GM19397 (cell line): ENCODE data around the gene TRIM56.
"Not testable (repeated sequence)": the region's sequence is repeated elsewhere in the genome, so short reads cannot be mapped to it uniquely, and the experiment has no call there.

Source experiments
- ATAC-seq: cut with Tn5 transposase; IDR thresholded peaks from one replicate; pipeline ENCODE4 v1.9.1; 2021; ENCODE audit warnings: mild to moderate bottlenecking, moderate library complexity; ENCODE audit not compliant: unreplicated experiment

The TRIM56 gene

GRCh38 chr7:101132626-101133600 lies 47.6 kb downstream of the TRIM56 start:
- not testable (repeated sequence) for ATAC-seq

- ATAC-seq, result no peak
Measured at GRCh38 chr7:101133621-101134398, 48.5 kb downstream of the TRIM56 start.

- no peak for ATAC-seq
Measured at GRCh38 chr7:101134399-101134980, 49.2 kb downstream of the TRIM56 start.

DNA sequence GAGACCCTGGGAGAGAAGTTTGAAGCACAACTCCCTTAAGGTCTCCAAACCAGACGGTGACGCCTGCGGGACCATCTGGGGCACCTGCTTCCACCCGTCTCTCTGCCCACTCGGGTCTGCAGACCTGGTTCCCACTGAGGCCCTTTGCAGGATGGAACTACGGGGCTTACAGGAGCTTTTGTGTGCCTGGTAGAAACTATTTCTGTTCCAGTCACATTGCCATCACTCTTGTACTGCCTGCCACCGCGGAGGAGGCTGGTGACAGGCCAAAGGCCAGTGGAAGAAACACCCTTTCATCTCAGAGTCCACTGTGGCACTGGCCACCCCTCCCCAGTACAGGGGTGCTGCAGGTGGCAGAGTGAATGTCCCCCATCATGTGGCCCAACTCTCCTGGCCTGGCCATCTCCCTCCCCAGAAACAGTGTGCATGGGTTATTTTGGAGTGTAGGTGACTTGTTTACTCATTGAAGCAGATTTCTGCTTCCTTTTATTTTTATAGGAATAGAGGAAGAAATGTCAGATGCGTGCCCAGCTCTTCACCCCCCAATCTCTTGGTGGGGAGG lies 52.5 kb downstream of the TRIM56 start:
- ATAC-seq, result no peak

- no peak for ATAC-seq
Measured at GRCh38 chr7:101138213-101138870, 53.1 kb downstream of the TRIM56 start.

DNA sequence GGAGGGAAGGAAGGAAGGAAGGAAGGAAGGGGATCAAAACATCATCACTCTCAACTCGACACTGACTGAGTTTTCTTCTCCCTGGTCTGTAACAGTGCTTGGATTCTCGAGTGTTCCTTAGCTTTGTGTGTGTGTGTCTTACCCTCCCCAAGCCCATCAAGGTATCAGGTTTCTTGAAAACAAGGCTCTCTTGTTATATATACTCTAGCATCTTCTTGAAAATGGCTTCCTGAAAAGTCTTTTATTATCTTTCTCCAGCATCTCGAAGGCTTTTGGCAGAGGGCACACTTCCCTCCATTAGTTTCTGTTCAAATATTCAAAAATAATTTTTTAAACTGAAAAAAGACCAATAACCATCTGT lies 55.0 kb downstream of the TRIM56 start:
- no peak for ATAC-seq

GRCh38 chr7:101140746-101141382 lies 55.6 kb downstream of the TRIM56 start:
- no peak for ATAC-seq
